Measurements from ENCODE around the gene ANK3. TPM values are rescaled to one million over a fixed set of nuclear protein-coding genes. Genes with fewer than 3 reads are reported as not detected.

ANK3 gene
- total RNA-seq, 2 donors from 2014 or later, result 5.7 to 6.1 TPM

- DNase-seq (ENCODE audit: low spot score), result no peak
- intact Hi-C loops (cut with DNase I), result no loop called here
These were observed 380.4 kb downstream of the ANK3 start for GRCh38 chr10:60009276-60009675.

GRCh38 chr10:60008816-60009215 is 380.9 kb downstream of the ANK3 start:
- intact Hi-C loops (cut with DNase I), result no loop called here
- DNase-seq (ENCODE audit: low spot score), result no peak

- no peak for DNase-seq (ENCODE audit: low spot score)
- intact Hi-C loops (cut with DNase I), result no loop called here
These were observed 383.6 kb downstream of the ANK3 start for GRCh38 chr10:60006062-60006461.

- DNase-seq (ENCODE audit: low spot score), result no peak
- intact Hi-C loops (cut with DNase I), result no loop called here
These were observed 385.8 kb downstream of the ANK3 start for GRCh38 chr10:60003651-60004523.

- DNase-seq (ENCODE audit: low spot score), result no peak
- intact Hi-C loops (cut with DNase I), result no loop called here
These were observed 388.9 kb downstream of the ANK3 start for GRCh38 chr10:60000747-60001146.

- no peak for DNase-seq (ENCODE audit: low spot score)
- intact Hi-C loops (cut with DNase I), result no loop called here
These were observed 391.7 kb downstream of the ANK3 start for GRCh38 chr10:59997827-59998525.

GRCh38 chr10:59995862-59996261 is 393.8 kb downstream of the ANK3 start:
- intact Hi-C loops (cut with DNase I), result no loop called here
- DNase-seq (ENCODE audit: low spot score), result no peak

- intact Hi-C loops (cut with DNase I), result no loop called here
- DNase-seq (ENCODE audit: low spot score), result no peak
These were observed 395.7 kb downstream of the ANK3 start for GRCh38 chr10:59993931-59994330.

GRCh38 chr10:59991661-59992060 is 398.0 kb downstream of the ANK3 start:
- DNase-seq (ENCODE audit: low spot score), result no peak
- intact Hi-C loops (cut with DNase I), result no loop called here

DNA sequence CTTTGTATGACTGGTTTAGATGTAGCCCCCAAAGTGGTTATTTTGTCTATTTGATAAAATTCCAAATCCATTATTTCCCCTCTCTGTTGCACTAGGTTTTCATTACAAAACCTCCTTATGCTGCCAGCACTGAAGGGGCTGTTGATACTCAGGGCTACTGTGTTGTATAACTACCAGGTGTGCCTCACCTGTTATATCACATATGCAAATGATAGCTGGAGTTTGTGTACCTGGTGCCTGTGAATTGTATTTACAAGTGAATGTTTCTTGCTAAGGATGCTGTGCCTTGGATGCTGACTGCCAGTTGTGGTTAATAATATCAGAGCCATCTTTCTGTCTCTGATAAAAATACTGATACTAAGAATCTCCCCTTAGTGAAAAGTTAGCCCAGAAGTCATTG is 398.6 kb downstream of the ANK3 start:
- DNase-seq (ENCODE audit: low spot score), result no peak
- intact Hi-C loops (cut with DNase I), result no loop called here

DNA sequence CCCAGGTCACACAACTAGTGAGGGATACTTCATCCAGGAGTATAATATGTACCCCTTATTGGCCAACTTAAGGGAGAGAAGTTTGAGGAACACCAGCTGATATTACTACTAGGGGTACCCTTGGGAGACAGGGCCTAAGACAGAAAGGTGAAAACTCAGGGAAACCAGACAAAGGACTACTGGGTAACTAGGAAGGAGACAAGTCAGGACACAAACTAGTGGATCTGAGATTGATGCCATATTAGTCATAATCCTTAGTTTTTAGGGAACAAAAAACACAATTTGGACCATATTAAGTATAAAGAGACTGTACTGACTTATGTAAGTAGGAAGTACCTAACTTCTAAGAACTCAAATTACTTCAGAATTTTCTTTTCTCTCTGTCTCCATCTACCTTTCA is 404.0 kb downstream of the ANK3 start:
- no peak for DNase-seq (ENCODE audit: low spot score)
- intact Hi-C loops (cut with DNase I), result no loop called here

- intact Hi-C loops (cut with DNase I), result no loop called here
- no peak for DNase-seq (ENCODE audit: low spot score)
These were observed 405.3 kb downstream of the ANK3 start for GRCh38 chr10:59984415-59984814.

- intact Hi-C loops (cut with DNase I), result no loop called here
- DNase-seq (ENCODE audit: low spot score), result no peak
These were observed 409.3 kb downstream of the ANK3 start for GRCh38 chr10:59980356-59980755.

DNA sequence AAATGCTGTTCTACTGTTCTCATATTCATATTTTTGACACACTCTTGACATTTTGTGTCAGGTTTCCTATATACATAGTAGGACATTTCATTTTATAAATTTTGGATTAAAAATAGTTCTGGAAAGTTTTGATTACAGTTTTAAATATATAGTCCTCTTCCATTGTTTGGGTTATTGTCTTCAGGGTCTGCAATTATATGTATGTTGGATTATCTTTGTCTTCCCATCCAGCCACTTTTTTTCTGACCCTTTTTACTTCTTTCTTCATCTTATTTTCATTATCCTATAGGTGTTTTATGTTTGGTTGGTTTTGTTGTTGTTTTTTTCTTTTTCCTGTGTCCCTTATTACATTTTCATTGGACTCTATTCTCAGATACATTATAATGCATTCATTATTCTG is 412.2 kb downstream of the ANK3 start:
- intact Hi-C loops (cut with DNase I), result no loop called here
- no peak for DNase-seq (ENCODE audit: low spot score)

GRCh38 chr10:59976909-59977308 is 412.8 kb downstream of the ANK3 start:
- intact Hi-C loops (cut with DNase I), result no loop called here
- DNase-seq (ENCODE audit: low spot score), result no peak
